Type B pancreatic cell (in vitro differentiated cells): ENCODE results near the gene KIF1C. TPM values are rescaled to one million over a fixed set of nuclear protein-coding genes. Genes with fewer than 3 reads are reported as not detected.

Source experiments
- DNase-seq: peaks from one replicate; pipeline ENCODE4 v3.0.0; 2021; ENCODE audit warnings: mixed read lengths; ENCODE audit not compliant: unreplicated experiment; ENCODE audit errors: extremely low spot score
- H3K27ac Mint-ChIP-seq: 2 replicates; pipeline ENCODE4 v1.8.0; 2021; ENCODE audit warnings: mild to moderate bottlenecking, mixed read lengths
- H3K27me3 Mint-ChIP-seq: 2 replicates; pipeline ENCODE4 v1.8.0; 2021; ENCODE audit warnings: mixed read lengths
- H3K36me3 Mint-ChIP-seq: 2 replicates; pipeline ENCODE4 v1.8.0; 2021; ENCODE audit warnings: mixed read lengths
- H3K4me1 Mint-ChIP-seq: one replicate; pipeline ENCODE4 v1.8.0; 2021; ENCODE audit warnings: mixed read lengths; ENCODE audit not compliant: unreplicated experiment
- H3K4me3 Mint-ChIP-seq: 2 replicates; pipeline ENCODE4 v1.8.0; 2021; ENCODE audit warnings: mild to moderate bottlenecking, mixed read lengths
- H3K9me3 Mint-ChIP-seq: 2 replicates; pipeline ENCODE4 v1.8.0; 2021; ENCODE audit warnings: mixed read lengths
- CTCF ChIP-seq: fragments of 200-600 bp; sonication (generic); conservative IDR thresholded peaks from 2 replicates; pipeline ENCODE4 v1.5.0; 2021; ENCODE audit warnings: antibody characterized with exemption, mild to moderate bottlenecking
- total RNA-seq: library from RNA; stranded (reverse); gene quantifications from 2 replicates; pipeline ENCODE4 v1.2.1, GENCODE V29; 2021; ENCODE audit warnings: low replicate concordance

The KIF1C gene
- total RNA-seq, 1 donor from 2014 or later = 102 TPM

GRCh38 chr17:4967539-4968485 is 29.9 kb upstream of the KIF1C start, which contains the start of gene SPAG7:
TSS of gene SPAG7 (minus strand) at chr17:4967817. CDS start at chr17:4967804, 13 bp downstream.
- no peak for TF ChIP-seq CTCF
- Mint-ChIP-seq H3K36me3 (peaks cover 20% of the 10 kb centered on the region), H3K9me3 (no peaks in the 10 kb centered on the region), H3K4me3 (no peak within 1 kb of the TSS), H3K27me3 (no peaks in the 10 kb centered on the region), H3K27ac (no peak within 1 kb of the TSS), H3K4me1 (peaks cover 37% of the 10 kb centered on the region)
- peak; percentile 97 for DNase-seq

GRCh38 chr17:4968486-4969046 is 29.2 kb upstream of the KIF1C start:
- Mint-ChIP-seq H3K27ac (no peak overlapping the region), H3K36me3 (peaks cover 21% of the 10 kb centered on the region), H3K27me3 (no peaks in the 10 kb centered on the region), H3K4me3 (no peak overlapping the region), H3K4me1 (peaks cover 41% of the 10 kb centered on the region), H3K9me3 (no peaks in the 10 kb centered on the region)
- DNase-seq = no peak
- TF ChIP-seq CTCF = no peak

- Mint-ChIP-seq H3K4me1 (peaks cover 41% of the 10 kb centered on the region), H3K27me3 (no peaks in the 10 kb centered on the region), H3K4me3 (no peak overlapping the region), H3K27ac (no peak overlapping the region), H3K9me3 (no peaks in the 10 kb centered on the region), H3K36me3 (peaks cover 25% of the 10 kb centered on the region)
- DNase-seq = no peak
- TF ChIP-seq CTCF = no peak
Measured at GRCh38 chr17:4969047-4969550, 28.7 kb upstream of the KIF1C start.

GRCh38 chr17:4969551-4970173 is 28.1 kb upstream of the KIF1C start:
- no peaks in the 10 kb centered on the region for H3K9me3 Mint-ChIP-seq
- no peak for DNase-seq
- TF ChIP-seq CTCF = no peak
- no peaks in the 10 kb centered on the region for H3K27me3 Mint-ChIP-seq
- no peak overlapping the region for H3K27ac Mint-ChIP-seq
- H3K4me3 Mint-ChIP-seq = no peak overlapping the region
- peaks cover 41% of the 10 kb centered on the region for H3K4me1 Mint-ChIP-seq
- H3K36me3 Mint-ChIP-seq = peaks cover 29% of the 10 kb centered on the region

- peak overlapping the region; percentile 66 for H3K27ac Mint-ChIP-seq
- no peaks in the 10 kb centered on the region for H3K27me3 Mint-ChIP-seq
- no peak for TF ChIP-seq CTCF
- peak overlapping the region; percentile 68 for H3K4me3 Mint-ChIP-seq
- peaks cover 38% of the 10 kb centered on the region for H3K4me1 Mint-ChIP-seq
- DNase-seq = no peak
- H3K36me3 Mint-ChIP-seq = peaks cover 26% of the 10 kb centered on the region
- no peaks in the 10 kb centered on the region for H3K9me3 Mint-ChIP-seq
Measured at GRCh38 chr17:4970273-4970672, 27.5 kb upstream of the KIF1C start.
